C4-2B (cell line): ENCODE results near the gene ANKRD13A.

ENCODE experiments used
- H3K27ac ChIP-seq: fragments of 450-650 bp; 2 replicates; pipeline ENCODE4 v1.5.1; 2017
- ZFX ChIP-seq: fragments of 450-650 bp; IDR thresholded peaks from 2 replicates; pipeline ENCODE4 v1.6.1; 2017
- TF ChIP-seq, protein P1 (sequence below): fragments of 450-650 bp; conservative IDR thresholded peaks from 2 replicates; pipeline ENCODE4 v1.5.1; 2017; ENCODE audit warnings: mild to moderate bottlenecking

ANKRD13A gene

DNA sequence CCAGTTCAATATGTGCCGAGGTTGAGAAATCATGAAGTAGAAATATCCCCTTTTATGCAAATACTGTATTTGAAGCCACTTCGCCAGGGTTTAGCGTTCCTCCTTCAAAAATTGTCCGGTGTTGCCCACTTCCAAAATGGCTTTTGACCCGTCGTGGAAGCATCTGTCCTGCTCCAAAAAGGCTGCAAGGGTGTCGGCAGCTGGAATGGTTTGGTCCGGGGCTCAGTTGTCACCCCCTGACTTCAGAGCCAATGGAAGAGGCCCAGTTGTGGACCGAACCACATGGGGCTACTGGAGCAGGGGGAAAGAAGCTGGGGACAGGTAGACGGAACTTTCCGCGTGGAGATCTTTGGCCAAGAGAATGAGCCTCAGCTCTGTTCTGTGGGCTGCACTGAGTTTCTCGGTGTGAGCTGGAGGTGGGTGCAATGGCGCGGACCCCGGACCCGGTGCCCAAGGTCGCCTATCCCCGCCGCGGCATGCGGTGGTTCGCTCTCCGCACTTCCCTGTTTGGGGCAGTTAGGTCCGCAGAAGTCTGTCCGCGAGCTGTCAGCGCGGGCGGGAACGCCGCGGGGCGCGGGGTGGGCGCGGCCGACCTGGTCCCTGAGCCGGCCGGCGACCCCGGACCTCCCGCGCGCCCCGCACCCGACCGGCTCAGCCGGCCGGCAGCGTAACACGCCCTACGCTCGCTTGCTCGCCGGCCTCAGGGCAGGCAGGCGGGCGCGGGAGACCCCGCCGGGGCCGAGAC, at the start of gene ANKRD13A:
Gene ANKRD13A (plus strand): TSS at position 527 of the 745 bp plus-strand sequence. CDS start 259 bp downstream, outside the sequence.
- H3K27ac ChIP-seq = peak within 1 kb of the TSS; percentile 82

DNA sequence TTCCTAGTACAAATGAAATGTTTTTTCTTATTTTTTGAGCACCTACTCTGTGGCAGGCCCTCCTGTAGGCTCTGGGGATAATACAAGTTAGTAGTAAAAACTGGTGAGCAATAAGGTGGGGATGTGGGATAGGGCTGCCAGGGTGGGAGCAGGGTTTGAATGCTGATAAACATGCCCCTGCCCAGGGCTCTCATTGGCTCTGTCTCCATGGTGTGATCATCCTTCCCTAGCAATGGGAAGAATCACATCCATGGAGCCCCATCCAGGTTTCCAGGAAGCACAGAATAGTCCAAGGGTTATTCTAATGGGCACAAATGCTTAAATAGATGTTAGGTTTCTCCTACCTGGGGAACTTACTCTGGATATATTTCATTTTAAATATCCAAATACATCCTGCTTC, 48.6 kb upstream of the ANKRD13A start:
- TF ChIP-seq, protein P1, sequence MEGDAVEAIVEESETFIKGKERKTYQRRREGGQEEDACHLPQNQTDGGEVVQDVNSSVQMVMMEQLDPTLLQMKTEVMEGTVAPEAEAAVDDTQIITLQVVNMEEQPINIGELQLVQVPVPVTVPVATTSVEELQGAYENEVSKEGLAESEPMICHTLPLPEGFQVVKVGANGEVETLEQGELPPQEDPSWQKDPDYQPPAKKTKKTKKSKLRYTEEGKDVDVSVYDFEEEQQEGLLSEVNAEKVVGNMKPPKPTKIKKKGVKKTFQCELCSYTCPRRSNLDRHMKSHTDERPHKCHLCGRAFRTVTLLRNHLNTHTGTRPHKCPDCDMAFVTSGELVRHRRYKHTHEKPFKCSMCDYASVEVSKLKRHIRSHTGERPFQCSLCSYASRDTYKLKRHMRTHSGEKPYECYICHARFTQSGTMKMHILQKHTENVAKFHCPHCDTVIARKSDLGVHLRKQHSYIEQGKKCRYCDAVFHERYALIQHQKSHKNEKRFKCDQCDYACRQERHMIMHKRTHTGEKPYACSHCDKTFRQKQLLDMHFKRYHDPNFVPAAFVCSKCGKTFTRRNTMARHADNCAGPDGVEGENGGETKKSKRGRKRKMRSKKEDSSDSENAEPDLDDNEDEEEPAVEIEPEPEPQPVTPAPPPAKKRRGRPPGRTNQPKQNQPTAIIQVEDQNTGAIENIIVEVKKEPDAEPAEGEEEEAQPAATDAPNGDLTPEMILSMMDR = no peak
- TF ChIP-seq ZFX = no peak
- no peak overlapping the region for H3K27ac ChIP-seq

More for the DNA sequence above, at the start of gene ANKRD13A:
- TF ChIP-seq ZFX = no peak
- TF ChIP-seq, protein P1 = no peak

- no peak for TF ChIP-seq ZFX
- TF ChIP-seq, protein P1 = no peak
- no peak overlapping the region for H3K27ac ChIP-seq
These were observed 48.1 kb upstream of the ANKRD13A start for GRCh38 chr12:109951136-109951535.

DNA sequence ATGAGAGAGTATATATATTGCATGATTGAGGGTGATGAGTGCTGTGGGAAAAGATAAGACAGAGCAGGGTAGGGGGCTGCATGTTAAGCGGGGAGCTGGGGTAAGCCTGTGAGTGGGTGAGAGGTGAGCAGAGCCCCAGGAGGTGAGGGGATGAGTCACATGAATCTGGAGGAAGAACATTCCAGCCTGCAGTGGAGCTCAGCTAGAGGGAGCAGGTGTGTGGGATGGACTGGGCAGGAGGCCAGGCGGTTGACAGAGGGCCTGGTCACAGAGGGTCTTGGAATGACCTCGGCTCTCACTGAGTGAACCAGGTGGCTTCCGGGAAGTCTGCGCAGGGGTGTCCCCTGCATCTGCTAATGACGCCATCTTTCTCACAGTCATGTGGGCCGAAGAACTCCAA, 47.5 kb upstream of the ANKRD13A start:
- no peak for TF ChIP-seq ZFX
- TF ChIP-seq, protein P1 = no peak

DNA sequence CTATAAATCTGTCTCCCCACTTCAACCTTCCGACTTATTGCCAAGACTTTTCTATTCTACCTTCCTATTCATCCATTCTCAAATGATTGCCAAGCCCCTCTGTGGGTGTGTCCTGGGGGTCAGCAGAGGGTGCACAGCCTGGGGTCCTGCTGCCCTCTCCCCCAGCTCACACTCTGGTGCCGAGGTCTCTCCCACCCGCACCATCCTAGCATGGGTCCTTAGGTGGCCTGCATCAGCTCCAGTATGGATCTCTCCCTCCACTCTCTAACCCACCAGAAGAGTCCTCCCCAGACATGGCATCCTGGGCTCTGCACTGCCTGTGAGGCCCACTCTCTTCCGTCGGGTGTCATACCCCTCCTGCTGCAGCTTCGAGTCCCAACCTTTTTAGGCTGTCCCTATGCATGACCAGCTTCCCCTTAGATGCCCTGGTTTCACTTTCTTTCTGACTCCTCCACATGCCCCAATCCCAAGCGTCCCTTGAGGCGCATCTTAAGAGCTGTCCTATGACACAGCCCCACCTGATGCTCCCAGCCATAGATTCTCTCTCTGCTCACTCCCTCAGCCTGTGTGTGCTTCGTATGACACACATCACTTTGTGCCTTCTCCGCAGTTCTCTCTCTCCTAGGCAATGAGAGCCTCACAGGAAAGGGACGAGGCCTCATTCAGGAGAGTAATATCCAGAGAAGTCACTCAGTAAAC, 46.9 kb upstream of the ANKRD13A start:
- no peak for TF ChIP-seq ZFX
- TF ChIP-seq, protein P1 = no peak
- no peak overlapping the region for H3K27ac ChIP-seq

More for the DNA sequence above, 47.5 kb upstream of the ANKRD13A start:
- H3K27ac ChIP-seq = no peak overlapping the region

GRCh38 chr12:109952873-109953272, 46.4 kb upstream of the ANKRD13A start:
- no peak for TF ChIP-seq ZFX
- TF ChIP-seq, protein P1 = no peak
- H3K27ac ChIP-seq = no peak overlapping the region

DNA sequence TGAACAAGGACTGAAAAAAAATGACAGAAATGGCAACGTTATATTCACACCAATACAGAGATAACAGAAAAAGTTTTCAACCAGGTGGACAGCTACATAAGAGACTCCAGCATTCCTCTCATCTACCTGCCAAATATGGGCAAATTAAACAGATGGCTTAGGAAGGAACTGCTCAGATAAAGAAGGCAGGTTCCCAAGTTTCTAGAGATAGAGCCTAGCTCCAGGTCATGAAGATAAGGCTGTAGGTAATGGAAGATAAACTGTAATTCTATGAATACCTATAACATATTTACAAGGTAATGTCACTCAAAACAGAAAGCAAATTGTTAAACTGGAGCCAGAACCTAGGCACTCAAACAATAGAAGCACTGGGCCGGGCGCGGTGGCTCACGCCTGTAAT, 45.6 kb upstream of the ANKRD13A start:
- TF ChIP-seq, protein P1 = no peak
- TF ChIP-seq ZFX = no peak
- H3K27ac ChIP-seq = no peak overlapping the region
